GM12878 (cell line): ENCODE results near the gene HIF1AN. TPM values are rescaled to one million over a fixed set of nuclear protein-coding genes. Genes with fewer than 3 reads are reported as not detected.

ENCODE experiments used
- ATAC-seq: fragments of 200-7000 bp; cut with Tn5 transposase; 3 replicates; pipeline ENCODE4 v1.9.1; 2020; ENCODE audit warnings: mild to moderate bottlenecking, moderate library complexity
- BruUV-seq: library from RNA; stranded (reverse); fragments of 400-500 nt; replicated peaks from 2 replicates; lab custom pipeline; 2021; lab: Mats Ljungman, UMichigan
- CTCF ChIA-PET: fragments of 300-600 bp; sonication (Branson Sonifier 250); formaldehyde crosslinking; extraction: SDS; loops from one replicate; lab custom pipeline; 2021; ENCODE audit warnings: inconsistent platforms; lab: Yijun Ruan, JAX
- POLR2A ChIA-PET: fragments of 350-600 bp; formaldehyde crosslinking; extraction: SDS; loops from one replicate; lab custom pipeline; 2021; ENCODE audit warnings: inconsistent platforms; lab: Charles Lee
- RAD21 ChIA-PET: fragments of 300-600 bp; sonication (Branson Sonifier 250); formaldehyde crosslinking; loops from one replicate; lab custom pipeline; 2023; ENCODE audit warnings: antibody characterized with exemption; ENCODE audit not compliant: unreplicated experiment; lab: Charles Lee
- SMC1A ChIA-PET: fragments of 300-600 bp; sonication (Branson Sonifier 250); formaldehyde crosslinking; loops from one replicate; lab custom pipeline; 2023; ENCODE audit not compliant: unreplicated experiment, uncharacterized antibody; lab: Charles Lee
- DNase-seq: peaks from one replicate; pipeline ENCODE4 v3.0.0-alpha.2; 2011; ENCODE audit warnings: low read depth, low spot score
- FAIRE-seq: peaks from 3 replicates; lab custom pipeline; 2011; peaks lifted over from hg19 to GRCh38; lab: Jason Lieb, UNC
- H2AFZ ChIP-seq: 2 replicates; pipeline ENCODE4 v1.6.0; 2011; ENCODE audit warnings: low read depth, low read length, control low read depth; ENCODE audit not compliant: control insufficient read depth
- H3K27ac ChIP-seq: 2 replicates; pipeline ENCODE4 v1.5.1; 2011; ENCODE audit warnings: control low read depth; ENCODE audit not compliant: control insufficient read depth, insufficient read depth
- H3K27me3 ChIP-seq, 2 experiments: replicated peaks in 1 of 2; 2 replicates each; pipeline versions ENCODE4 v1.6.0 to v1.6.1; 2011; ENCODE audit warnings: low read length in 1 of 2; ENCODE audit not compliant: control insufficient read depth in 2 of 2, insufficient read depth in 2 of 2
- H3K36me3 ChIP-seq, 2 experiments: 2 replicates each; pipeline ENCODE4 v1.5.1; 2011; ENCODE audit warnings: low read length in 1 of 2; ENCODE audit not compliant: control insufficient read depth in 2 of 2, insufficient read depth in 2 of 2
- H3K4me1 ChIP-seq: 2 replicates; pipeline ENCODE4 v1.6.1; 2011; ENCODE audit warnings: mild to moderate bottlenecking, low read length, moderate library complexity, mixed read lengths; ENCODE audit not compliant: control insufficient read depth, insufficient read depth
- H3K4me2 ChIP-seq: 2 replicates; pipeline ENCODE4 v1.6.0; 2011; ENCODE audit warnings: control low read depth; ENCODE audit not compliant: control insufficient read depth, insufficient read depth
- H3K4me3 ChIP-seq: fragments of 200-600 bp; sonication (generic); 2 replicates; pipeline ENCODE4 v1.5.1; 2016
- H3K79me2 ChIP-seq: 2 replicates; pipeline ENCODE4 v1.6.0; 2011; ENCODE audit warnings: low read length; ENCODE audit not compliant: control insufficient read depth, insufficient read depth
- H3K9ac ChIP-seq: 2 replicates; pipeline ENCODE4 v1.8.0; 2011; ENCODE audit warnings: low read length, control low read depth, mixed read lengths; ENCODE audit not compliant: control insufficient read depth, insufficient read depth
- H3K9me3 ChIP-seq: replicated peaks from 3 replicates; pipeline ENCODE4 v1.5.1; 2011; ENCODE audit warnings: mild to moderate bottlenecking, low read length; ENCODE audit not compliant: control insufficient read depth, insufficient read depth
- H4K20me1 ChIP-seq: 2 replicates; pipeline ENCODE4 v1.6.0; 2011; ENCODE audit not compliant: control insufficient read depth, insufficient read depth
- BRCA1 ChIP-seq: IDR thresholded peaks from 2 replicates; pipeline ENCODE4 v1.6.1; 2011; ENCODE audit warnings: low read depth, low read length, improper control_type of control experiment
- ETV6 ChIP-seq, 2 experiments: fragments of 450-650 bp in 1 of 2; IDR thresholded peaks in 1 of 2; conservative IDR thresholded peaks in 1 of 2; 2 replicates each; pipeline ENCODE4 v1.6.1; 2014; ENCODE audit warnings: antibody characterized with exemption in 1 of 2, borderline replicate concordance in 1 of 2, low read depth in 1 of 2, mild to moderate bottlenecking in 1 of 2, moderate library complexity in 1 of 2
- FOXM1 ChIP-seq: IDR thresholded peaks from 2 replicates; pipeline ENCODE4 v1.6.1; 2012; ENCODE audit warnings: low read depth, mild to moderate bottlenecking, inconsistent platforms, low read length, moderate library complexity
- HCFC1 ChIP-seq: fragments of 150-350 bp; IDR thresholded peaks from 2 replicates; pipeline ENCODE4 v1.6.1; 2014; ENCODE audit warnings: low read length
- HDAC2 ChIP-seq: fragments of 200-600 bp; sonication (generic); IDR thresholded peaks from 2 replicates; pipeline ENCODE4 v1.6.1; 2017
- IRF4 ChIP-seq: IDR thresholded peaks from 2 replicates; pipeline ENCODE4 v1.6.1; 2011; ENCODE audit warnings: low read depth, low read length
- MEF2B ChIP-seq: fragments of 450-650 bp; IDR thresholded peaks from 2 replicates; pipeline ENCODE4 v1.6.1; 2018; ENCODE audit warnings: mild to moderate bottlenecking, moderate library complexity; ENCODE audit not compliant: partially characterized antibody, poor library complexity, severe bottlenecking
- POLR2AphosphoS5 ChIP-seq: IDR thresholded peaks from 2 replicates; pipeline ENCODE4 v1.6.1; 2011; ENCODE audit warnings: mild to moderate bottlenecking, low read length, inconsistent platforms
- RBBP5 ChIP-seq: fragments of 200-600 bp; sonication (generic); conservative IDR thresholded peaks from 2 replicates; pipeline ENCODE4 v1.6.1; 2016
- RELA ChIP-seq: fragments of 450-650 bp; IDR thresholded peaks from 2 replicates; pipeline ENCODE4 v1.8.0; 2014; ENCODE audit warnings: borderline replicate concordance; ENCODE audit not compliant: partially characterized antibody
- TCF12 ChIP-seq: IDR thresholded peaks from 2 replicates; pipeline ENCODE4 v1.6.1; 2011; ENCODE audit warnings: low read depth, mild to moderate bottlenecking, low read length
- ZNF207 ChIP-seq: fragments of 450-650 bp; IDR thresholded peaks from 2 replicates; pipeline ENCODE4 v1.6.1; 2014; ENCODE audit warnings: antibody characterized with exemption, mild to moderate bottlenecking, borderline replicate concordance
- WGBS: methylation state at CpG from one replicate; pipeline ENCODE4 v1.1.6; 2016; ENCODE audit warnings: low lambda C conversion rate; ENCODE audit not compliant: insufficient replicate concordance, insufficient coverage; ENCODE audit errors: missing lambda C conversion rate; 5-methylcytosine and 5-hydroxymethylcytosine counted together
- in situ Hi-C: fragments of 300-500 bp; cut with MboI; formaldehyde crosslinking; loops from 9 replicates; pipeline ENCODE4 v1.14.3; 2018; ENCODE audit warnings: mixed read lengths
- intact Hi-C: fragments of 100-400 bp; cut with micrococcal nuclease; formaldehyde crosslinking; loops from one replicate; pipeline ENCODE4 v1.14.2; 2022; ENCODE audit not compliant: unreplicated experiment
- polyA plus RNA-seq, 11 experiments: library from polyadenylated mRNA; depleted of rRNA in 4 of 11; unstranded in 6 of 11; stranded (reverse) in 5 of 11; fragments of >200 nt; fragmentation: Nextera tagmentation in 4 of 11; fragmentation: Illumina TruSeq in 1 of 11; extraction: Ambion mirVana in 4 of 11; extraction: Trizol in 1 of 11; gene quantifications; 1 replicate in 1 of 11; 2 replicates in 10 of 11; pipeline versions ENCODE4 v1.2.1 to v1.2.3, GENCODE V29; 2011 to 2016; ENCODE audit warnings: inconsistent platforms in 2 of 11, missing spikeins in 2 of 11, low read depth in 1 of 11
- total RNA-seq, 4 experiments: library from RNA; depleted of rRNA in 3 of 4; stranded (reverse); fragments of >200 nt in 3 of 4; fragmentation: Illumina TruSeq in 1 of 4; extraction: Trizol in 1 of 4; gene quantifications; 2 replicates each; pipeline versions ENCODE4 v1.2.1 to v1.2.3, GENCODE V29; 2013 to 2021
- TF ChIP-seq, protein P1 (sequence below): IDR thresholded peaks from 2 replicates; pipeline ENCODE4 v1.6.1; 2012; ENCODE audit warnings: low read depth, low read length, improper control_type of control experiment
- TF ChIP-seq, protein P2 (sequence below): fragments of 450-650 bp; formaldehyde crosslinking; IDR thresholded peaks from 2 replicates; pipeline ENCODE4 v1.4.0; 2022; ENCODE audit warnings: mild to moderate bottlenecking, moderate library complexity
- TF ChIP-seq, protein P3 (sequence below): fragments of 450-650 bp; IDR thresholded peaks from 2 replicates; pipeline ENCODE4 v1.6.1; 2017; ENCODE audit warnings: mild to moderate bottlenecking, moderate library complexity

HIF1AN gene
- total and polyA plus RNA-seq, 10 of the 15 experiments (the other 5 are each of a cell fraction or from before 2014, with no cell fraction given): 1.9 to 37.2 (median 15.2) TPM

DNA sequence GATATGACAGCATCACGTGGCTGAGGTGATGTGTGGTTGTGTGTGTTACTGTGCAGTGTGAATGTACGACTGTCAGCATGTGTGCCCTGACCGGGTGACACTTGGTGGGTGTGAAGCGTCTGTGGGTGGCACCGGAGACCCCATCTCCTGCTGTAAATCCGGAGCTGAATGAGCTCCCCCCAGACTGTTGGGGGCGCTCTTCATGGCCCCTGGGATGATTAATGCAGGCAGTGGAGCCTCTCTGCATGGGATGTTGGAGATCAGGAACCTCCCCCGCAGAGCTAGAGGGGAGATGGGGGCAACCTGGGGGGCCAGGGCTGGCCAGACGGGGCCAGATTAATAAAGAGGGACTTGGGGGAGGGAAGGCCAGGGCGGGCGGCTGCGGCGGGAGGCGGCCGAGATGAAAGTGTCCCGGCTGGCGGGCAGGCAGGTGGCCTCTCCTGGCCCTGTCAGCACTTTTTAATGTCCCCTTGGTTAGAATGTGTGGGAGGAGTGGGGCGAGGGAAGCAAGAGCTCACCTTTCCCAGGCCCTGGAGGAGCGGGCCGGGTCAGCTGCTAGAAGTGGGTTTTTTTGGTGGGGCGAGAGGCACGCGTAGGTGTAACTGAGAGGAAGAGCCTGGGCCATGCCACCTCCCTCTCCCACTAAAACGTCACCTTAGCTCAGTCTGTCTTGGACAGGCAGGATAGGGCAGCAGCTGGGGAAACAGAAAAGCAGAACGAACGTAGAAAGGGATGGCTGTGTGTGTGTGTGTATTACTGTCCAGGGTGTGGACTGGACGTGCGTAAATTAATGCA, 34.1 kb downstream of the HIF1AN start:
- intact Hi-C loops: no loop called here
- RAD21 ChIA-PET: interaction anchor here (1.3 kb wide), 1 partner anchor 173 kb away, joined by 4 read pairs; no protein-coding TSS in a partner anchor
- DNase-seq (no peak), ATAC-seq (peak; percentile 35), FAIRE-seq (no peak)
- Histone ChIP-seq H3K79me2 (no peaks in the 10 kb centered on the region), H2AFZ (no peak overlapping the region), H4K20me1 (no peaks in the 10 kb centered on the region), H3K4me2 (no peak overlapping the region), H3K36me3 (no peaks in the 10 kb centered on the region), H3K27ac (no peak overlapping the region), H3K4me3 (no peak overlapping the region), H3K27me3 (peaks cover 7% of the 10 kb centered on the region in 2 experiments; a peak in 2 of 4 replicates), H3K9me3 (no peaks in the 10 kb centered on the region), H3K9ac (no peak overlapping the region), H3K4me1 (no peaks in the 10 kb centered on the region)
- WGBS: 29% methylated on average over 28 of the region's 28 CpGs
- SMC1A ChIA-PET: interaction anchor here (1.0 kb wide), 1 partner anchor 309 kb away, joined by 3 read pairs; no protein-coding TSS in a partner anchor
- in situ Hi-C loops: no loop called here
- POLR2A ChIA-PET: interaction anchor here (0.6 kb wide), 1 partner anchor 54 kb away, joined by 3 read pairs; no protein-coding TSS in a partner anchor
- BruUV-seq: no TSS peak
- CTCF ChIA-PET: interaction anchor here (0.6 to 2.9 kb wide), 9 partner anchors 9 to 417 kb away, joined by 3 to 15 read pairs (median 4); partner anchors contain the start of gene HIF1AN
- TF ChIP-seq IRF4: no peak
- no peak for TF ChIP-seq RELA
- TF ChIP-seq MEF2B: no peak
- TF ChIP-seq, protein P1, sequence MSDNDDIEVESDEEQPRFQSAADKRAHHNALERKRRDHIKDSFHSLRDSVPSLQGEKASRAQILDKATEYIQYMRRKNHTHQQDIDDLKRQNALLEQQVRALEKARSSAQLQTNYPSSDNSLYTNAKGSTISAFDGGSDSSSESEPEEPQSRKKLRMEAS: no peak
- no peak for TF ChIP-seq BRCA1
- TF ChIP-seq ETV6 (conservative IDR thresholded peaks at IDR 0.05 in 1 of 2, IDR thresholded peaks at IDR 0.05 in 1 of 2; ENCODE audit: borderline replicate concordance in 1 of 2, low read depth in 1 of 2): no peak
- TF ChIP-seq, protein P2, sequence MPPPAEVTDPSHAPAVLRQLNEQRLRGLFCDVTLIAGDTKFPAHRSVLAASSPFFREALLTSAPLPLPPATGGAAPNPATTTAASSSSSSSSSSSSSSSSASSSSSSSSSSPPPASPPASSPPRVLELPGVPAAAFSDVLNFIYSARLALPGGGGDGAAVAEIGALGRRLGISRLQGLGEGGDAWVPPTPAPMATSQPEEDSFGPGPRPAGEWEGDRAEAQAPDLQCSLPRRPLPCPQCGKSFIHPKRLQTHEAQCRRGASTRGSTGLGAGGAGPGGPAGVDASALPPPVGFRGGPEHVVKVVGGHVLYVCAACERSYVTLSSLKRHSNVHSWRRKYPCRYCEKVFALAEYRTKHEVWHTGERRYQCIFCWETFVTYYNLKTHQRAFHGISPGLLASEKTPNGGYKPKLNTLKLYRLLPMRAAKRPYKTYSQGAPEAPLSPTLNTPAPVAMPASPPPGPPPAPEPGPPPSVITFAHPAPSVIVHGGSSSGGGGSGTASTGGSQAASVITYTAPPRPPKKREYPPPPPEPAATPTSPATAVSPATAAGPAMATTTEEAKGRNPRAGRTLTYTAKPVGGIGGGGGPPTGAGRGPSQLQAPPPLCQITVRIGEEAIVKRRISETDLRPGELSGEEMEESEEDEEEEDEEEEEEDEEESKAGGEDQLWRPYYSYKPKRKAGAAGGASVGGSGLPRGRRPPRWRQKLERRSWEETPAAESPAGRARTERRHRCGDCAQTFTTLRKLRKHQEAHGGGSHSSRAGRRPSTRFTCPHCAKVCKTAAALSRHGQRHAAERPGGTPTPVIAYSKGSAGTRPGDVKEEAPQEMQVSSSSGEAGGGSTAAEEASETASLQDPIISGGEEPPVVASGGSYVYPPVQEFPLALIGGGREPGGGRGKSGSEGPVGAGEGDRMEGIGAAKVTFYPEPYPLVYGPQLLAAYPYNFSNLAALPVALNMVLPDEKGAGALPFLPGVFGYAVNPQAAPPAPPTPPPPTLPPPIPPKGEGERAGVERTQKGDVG (CRISPR knock-in tag): no peak
- TF ChIP-seq, protein P3, sequence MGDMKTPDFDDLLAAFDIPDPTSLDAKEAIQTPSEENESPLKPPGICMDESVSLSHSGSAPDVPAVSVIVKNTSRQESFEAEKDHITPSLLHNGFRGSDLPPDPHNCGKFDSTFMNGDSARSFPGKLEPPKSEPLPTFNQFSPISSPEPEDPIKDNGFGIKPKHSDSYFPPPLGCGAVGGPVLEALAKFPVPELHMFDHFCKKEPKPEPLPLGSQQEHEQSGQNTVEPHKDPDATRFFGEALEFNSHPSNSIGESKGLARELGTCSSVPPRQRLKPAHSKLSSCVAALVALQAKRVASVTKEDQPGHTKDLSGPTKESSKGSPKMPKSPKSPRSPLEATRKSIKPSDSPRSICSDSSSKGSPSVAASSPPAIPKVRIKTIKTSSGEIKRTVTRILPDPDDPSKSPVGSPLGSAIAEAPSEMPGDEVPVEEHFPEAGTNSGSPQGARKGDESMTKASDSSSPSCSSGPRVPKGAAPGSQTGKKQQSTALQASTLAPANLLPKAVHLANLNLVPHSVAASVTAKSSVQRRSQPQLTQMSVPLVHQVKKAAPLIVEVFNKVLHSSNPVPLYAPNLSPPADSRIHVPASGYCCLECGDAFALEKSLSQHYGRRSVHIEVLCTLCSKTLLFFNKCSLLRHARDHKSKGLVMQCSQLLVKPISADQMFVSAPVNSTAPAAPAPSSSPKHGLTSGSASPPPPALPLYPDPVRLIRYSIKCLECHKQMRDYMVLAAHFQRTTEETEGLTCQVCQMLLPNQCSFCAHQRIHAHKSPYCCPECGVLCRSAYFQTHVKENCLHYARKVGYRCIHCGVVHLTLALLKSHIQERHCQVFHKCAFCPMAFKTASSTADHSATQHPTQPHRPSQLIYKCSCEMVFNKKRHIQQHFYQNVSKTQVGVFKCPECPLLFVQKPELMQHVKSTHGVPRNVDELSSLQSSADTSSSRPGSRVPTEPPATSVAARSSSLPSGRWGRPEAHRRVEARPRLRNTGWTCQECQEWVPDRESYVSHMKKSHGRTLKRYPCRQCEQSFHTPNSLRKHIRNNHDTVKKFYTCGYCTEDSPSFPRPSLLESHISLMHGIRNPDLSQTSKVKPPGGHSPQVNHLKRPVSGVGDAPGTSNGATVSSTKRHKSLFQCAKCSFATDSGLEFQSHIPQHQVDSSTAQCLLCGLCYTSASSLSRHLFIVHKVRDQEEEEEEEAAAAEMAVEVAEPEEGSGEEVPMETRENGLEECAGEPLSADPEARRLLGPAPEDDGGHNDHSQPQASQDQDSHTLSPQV: no peak
- TF ChIP-seq ZNF207: no peak
- TF ChIP-seq RBBP5: no peak
- TF ChIP-seq HCFC1: no peak
- no peak for TF ChIP-seq TCF12
- no peak for TF ChIP-seq HDAC2
- no peak for TF ChIP-seq POLR2AphosphoS5
- no peak for TF ChIP-seq FOXM1
